Measurements from ENCODE around the gene C2orf49.

Gene C2orf49

GRCh38 chr2:105388971-105389381 lies 51.6 kb downstream of the C2orf49 start:
- peak; percentile 69 for DNase-seq (ENCODE audit: low read depth)
- no peak for TF ChIP-seq CTCF (IDR thresholded peaks at IDR 0.05; ENCODE audit: control insufficient read depth, extremely low read depth, insufficient read depth)
- H3K4me3 ChIP-seq (ENCODE audit: low read depth, low read length) = no peak overlapping the region

GRCh38 chr2:105390454-105390853 lies 53.1 kb downstream of the C2orf49 start:
- no peak overlapping the region for H3K4me3 ChIP-seq (ENCODE audit: low read depth, low read length)
- no peak for DNase-seq (ENCODE audit: low read depth)
- no peak for TF ChIP-seq CTCF (IDR thresholded peaks at IDR 0.05; ENCODE audit: control insufficient read depth, extremely low read depth, insufficient read depth)

GRCh38 chr2:105391058-105391627 lies 53.8 kb downstream of the C2orf49 start:
- no peak for TF ChIP-seq CTCF (IDR thresholded peaks at IDR 0.05; ENCODE audit: control insufficient read depth, extremely low read depth, insufficient read depth)
- H3K4me3 ChIP-seq (ENCODE audit: low read depth, low read length) = no peak overlapping the region
- no peak for DNase-seq (ENCODE audit: low read depth)

GRCh38 chr2:105391763-105392662 lies 54.7 kb downstream of the C2orf49 start:
- DNase-seq (ENCODE audit: low read depth) = no peak
- H3K4me3 ChIP-seq (ENCODE audit: low read depth, low read length) = no peak overlapping the region
- no peak for TF ChIP-seq CTCF (IDR thresholded peaks at IDR 0.05; ENCODE audit: control insufficient read depth, extremely low read depth, insufficient read depth)

- no peak for TF ChIP-seq CTCF (IDR thresholded peaks at IDR 0.05; ENCODE audit: control insufficient read depth, extremely low read depth, insufficient read depth)
- DNase-seq (ENCODE audit: low read depth) = no peak
- H3K4me3 ChIP-seq (ENCODE audit: low read depth, low read length) = no peak overlapping the region
Observed at GRCh38 chr2:105393373-105394055, 56.2 kb downstream of the C2orf49 start.

GRCh38 chr2:105394951-105395611 lies 57.7 kb downstream of the C2orf49 start:
- H3K4me3 ChIP-seq (ENCODE audit: low read depth, low read length) = no peak overlapping the region
- TF ChIP-seq CTCF (IDR thresholded peaks at IDR 0.05; ENCODE audit: control insufficient read depth, extremely low read depth, insufficient read depth) = no peak
- no peak for DNase-seq (ENCODE audit: low read depth)

Data from LNCaP clone FGC (cell line).